Naive B cell (primary cell): ENCODE results near the gene CDH11. TPM values are rescaled to one million over a fixed set of nuclear protein-coding genes. Genes with fewer than 3 reads are reported as not detected.

Source experiments
- ATAC-seq, 2 donors: fragments of 150-1000 bp; cut with Tn5 transposase; 2 replicates each; pipeline ENCODE4 v1.10.0; 2021; ENCODE audit warnings: low read depth in 2 of 2, mild to moderate bottlenecking in 2 of 2, moderate library complexity in 2 of 2
- DNase-seq: peaks from one replicate; pipeline ENCODE4 v3.0.0; 2022
- H3K27ac Mint-ChIP-seq, 6 donors: one replicate each; pipeline ENCODE4 v1.8.0; 2020 to 2022; ENCODE audit warnings: mild to moderate bottlenecking in 6 of 6, mixed read lengths in 6 of 6, moderate library complexity in 5 of 6, inconsistent platforms in 2 of 6
- H3K27me3 Mint-ChIP-seq, 3 donors: one replicate each; pipeline ENCODE4 v1.8.0; 2021 to 2022; ENCODE audit warnings: mixed read lengths in 3 of 3, mild to moderate bottlenecking in 1 of 3
- H3K36me3 Mint-ChIP-seq, 2 donors: one replicate each; pipeline ENCODE4 v1.8.0; 2020 to 2022; ENCODE audit warnings: mixed read lengths in 2 of 2, inconsistent platforms in 1 of 2, mild to moderate bottlenecking in 1 of 2
- H3K4me1 Mint-ChIP-seq, 3 donors: one replicate each; pipeline ENCODE4 v1.8.0; 2020 to 2022; ENCODE audit warnings: mixed read lengths in 3 of 3, inconsistent platforms in 1 of 3, mild to moderate bottlenecking in 1 of 3, moderate library complexity in 1 of 3
- H3K4me3 Mint-ChIP-seq, 8 donors: one replicate each; pipeline ENCODE4 v1.8.0; 2020 to 2022; ENCODE audit warnings: mild to moderate bottlenecking in 8 of 8, mixed read lengths in 8 of 8, moderate library complexity in 8 of 8, inconsistent platforms in 2 of 8
- H3K9me3 Mint-ChIP-seq, 7 donors: one replicate each; pipeline ENCODE4 v1.8.0; 2020 to 2022; ENCODE audit warnings: mixed read lengths in 7 of 7, mild to moderate bottlenecking in 5 of 7, inconsistent platforms in 2 of 7, moderate library complexity in 1 of 7
- polyA plus RNA-seq, 6 donors: library from polyadenylated mRNA; unstranded; fragments of 300-500 nt; fragmentation: Illumina TruSeq; gene quantifications; one replicate each; pipeline ENCODE4 v1.2.3, GENCODE V29; 2021; ENCODE audit warnings: low read depth in 6 of 6

The CDH11 gene, protein sequence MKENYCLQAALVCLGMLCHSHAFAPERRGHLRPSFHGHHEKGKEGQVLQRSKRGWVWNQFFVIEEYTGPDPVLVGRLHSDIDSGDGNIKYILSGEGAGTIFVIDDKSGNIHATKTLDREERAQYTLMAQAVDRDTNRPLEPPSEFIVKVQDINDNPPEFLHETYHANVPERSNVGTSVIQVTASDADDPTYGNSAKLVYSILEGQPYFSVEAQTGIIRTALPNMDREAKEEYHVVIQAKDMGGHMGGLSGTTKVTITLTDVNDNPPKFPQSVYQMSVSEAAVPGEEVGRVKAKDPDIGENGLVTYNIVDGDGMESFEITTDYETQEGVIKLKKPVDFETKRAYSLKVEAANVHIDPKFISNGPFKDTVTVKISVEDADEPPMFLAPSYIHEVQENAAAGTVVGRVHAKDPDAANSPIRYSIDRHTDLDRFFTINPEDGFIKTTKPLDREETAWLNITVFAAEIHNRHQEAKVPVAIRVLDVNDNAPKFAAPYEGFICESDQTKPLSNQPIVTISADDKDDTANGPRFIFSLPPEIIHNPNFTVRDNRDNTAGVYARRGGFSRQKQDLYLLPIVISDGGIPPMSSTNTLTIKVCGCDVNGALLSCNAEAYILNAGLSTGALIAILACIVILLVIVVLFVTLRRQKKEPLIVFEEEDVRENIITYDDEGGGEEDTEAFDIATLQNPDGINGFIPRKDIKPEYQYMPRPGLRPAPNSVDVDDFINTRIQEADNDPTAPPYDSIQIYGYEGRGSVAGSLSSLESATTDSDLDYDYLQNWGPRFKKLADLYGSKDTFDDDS
- not detected for polyA plus RNA-seq

DNA sequence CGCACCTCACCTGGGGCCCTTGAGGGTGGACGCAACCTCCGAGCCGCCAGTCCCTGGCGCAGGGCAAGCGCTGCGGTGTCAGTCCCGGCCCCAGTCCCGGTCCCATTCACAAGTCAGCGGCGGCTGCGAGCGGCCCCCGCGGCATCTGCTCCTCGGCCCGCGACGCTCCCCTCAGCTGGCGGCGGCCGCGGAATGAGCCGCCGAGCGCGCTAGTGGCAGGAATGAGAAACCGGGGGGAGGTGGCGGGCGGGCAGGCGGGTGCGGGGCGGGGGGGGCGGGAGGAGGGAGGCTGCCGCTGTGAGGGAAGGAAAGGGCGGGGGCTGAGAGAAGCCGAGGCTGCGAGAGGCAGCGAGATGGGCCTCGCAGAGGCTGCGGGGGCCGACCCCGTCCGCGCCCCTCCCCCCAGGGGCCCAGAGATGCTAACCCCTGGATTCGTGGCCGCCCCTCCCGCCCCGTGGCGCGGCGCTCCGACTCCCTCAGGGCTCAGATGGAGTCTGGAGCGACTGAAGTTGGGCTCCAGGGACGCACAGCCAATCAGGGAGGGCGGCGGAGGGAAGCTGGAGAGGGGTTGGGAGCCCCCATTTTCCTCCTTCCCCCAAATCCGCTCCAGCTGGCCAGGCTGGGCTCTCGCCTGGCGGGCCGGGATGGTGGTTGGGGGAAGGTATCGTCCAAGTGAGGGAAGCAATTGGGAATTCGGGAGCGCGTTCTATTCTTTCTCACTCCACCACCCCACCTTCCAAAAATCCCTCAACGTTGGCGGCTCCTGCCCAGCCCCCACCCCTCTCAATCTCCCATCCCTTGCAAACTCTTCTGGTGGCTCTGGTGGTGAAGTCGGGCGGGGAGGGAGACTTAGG is at the start of gene CDH11:
Gene CDH11 (minus strand): TSS at position 194 of the 854 bp plus-strand sequence. CDS start 117,194 bp downstream, outside the sequence.
- ATAC-seq (no peak), DNase-seq (no peak)
- Mint-ChIP-seq H3K36me3 (no peaks in the 10 kb centered on the region), H3K27me3 (peaks cover 31 to 60% (median 36%) of the 10 kb centered on the region in 3 donors), H3K9me3 (peaks cover 0 to 3% (median 0%) of the 10 kb centered on the region in 7 donors), H3K4me3 (no peak within 1 kb of the TSS), H3K27ac (no peak within 1 kb of the TSS), H3K4me1 (no peaks in the 10 kb centered on the region)

DNA sequence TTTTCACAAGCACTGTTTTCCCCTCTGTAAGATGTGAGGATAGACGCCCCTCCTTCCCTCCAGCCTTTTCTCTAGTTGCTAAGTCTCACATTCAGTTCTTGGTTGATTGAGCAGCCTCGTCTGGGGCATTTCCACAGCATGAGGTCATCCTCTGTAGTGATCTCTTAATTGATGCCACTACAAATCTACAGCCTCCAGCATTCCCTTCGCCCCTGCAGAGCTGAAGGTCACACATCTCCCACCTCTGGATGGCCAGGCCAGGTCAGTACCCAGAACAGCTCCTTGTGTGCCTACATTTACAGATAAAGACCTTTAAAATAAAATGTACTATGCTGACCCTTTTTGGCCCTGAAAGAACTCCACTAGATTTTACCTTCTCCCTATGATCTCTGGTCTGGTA is 32.5 kb upstream of the CDH11 start:
- H3K27me3 Mint-ChIP-seq = no peaks in the 10 kb centered on the region
- no peaks in the 10 kb centered on the region for H3K36me3 Mint-ChIP-seq
- ATAC-seq (no peak), DNase-seq (no peak)
- H3K27ac Mint-ChIP-seq = no peak overlapping the region
- H3K4me1 Mint-ChIP-seq = no peaks in the 10 kb centered on the region
- H3K9me3 Mint-ChIP-seq = peaks cover 0 to 13% (median 2%) of the 10 kb centered on the region in 7 donors
- peak overlapping the region in 2 of 8 donors; percentile 10 to 36 for H3K4me3 Mint-ChIP-seq

DNA sequence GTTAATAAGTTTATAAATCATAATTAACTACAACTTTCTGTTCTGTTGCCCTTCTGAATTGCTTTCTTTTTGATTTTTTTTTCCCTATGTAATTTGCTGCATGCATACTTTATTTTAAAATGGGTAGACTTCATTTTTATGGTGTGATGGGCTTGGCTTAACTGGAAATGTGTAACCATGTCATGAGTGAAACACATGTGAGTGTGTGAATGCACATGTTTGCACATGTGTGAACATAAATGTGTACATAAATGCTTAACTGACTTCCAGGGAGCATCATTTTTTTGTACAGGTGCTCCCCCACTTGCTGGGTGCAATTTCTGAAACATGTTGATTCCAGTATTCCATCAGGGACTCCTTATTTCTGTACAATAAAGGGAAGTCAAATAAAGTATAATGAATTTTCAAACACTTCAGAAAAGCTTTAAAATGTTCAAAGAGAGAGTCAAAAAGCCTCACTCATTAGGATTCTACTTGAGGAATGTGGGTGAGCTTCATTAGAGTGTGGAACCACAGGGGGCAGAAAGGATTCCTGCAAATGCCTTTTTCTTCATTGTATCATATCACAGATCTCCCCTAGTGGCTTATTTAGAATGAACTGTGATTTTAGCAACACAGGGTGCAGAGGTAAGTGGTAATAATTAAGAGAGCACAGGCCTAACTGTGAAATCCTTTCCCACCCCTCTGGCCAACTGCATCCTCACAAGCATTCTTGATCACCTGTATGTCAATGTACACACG is 31.7 kb upstream of the CDH11 start:
- H3K9me3 Mint-ChIP-seq = peaks cover 0 to 17% (median 2%) of the 10 kb centered on the region in 7 donors
- H3K36me3 Mint-ChIP-seq = no peaks in the 10 kb centered on the region
- H3K4me3 Mint-ChIP-seq = no peak overlapping the region
- ATAC-seq (no peak), DNase-seq (no peak)
- no peaks in the 10 kb centered on the region for H3K4me1 Mint-ChIP-seq
- no peaks in the 10 kb centered on the region for H3K27me3 Mint-ChIP-seq
- H3K27ac Mint-ChIP-seq = no peak overlapping the region

DNA sequence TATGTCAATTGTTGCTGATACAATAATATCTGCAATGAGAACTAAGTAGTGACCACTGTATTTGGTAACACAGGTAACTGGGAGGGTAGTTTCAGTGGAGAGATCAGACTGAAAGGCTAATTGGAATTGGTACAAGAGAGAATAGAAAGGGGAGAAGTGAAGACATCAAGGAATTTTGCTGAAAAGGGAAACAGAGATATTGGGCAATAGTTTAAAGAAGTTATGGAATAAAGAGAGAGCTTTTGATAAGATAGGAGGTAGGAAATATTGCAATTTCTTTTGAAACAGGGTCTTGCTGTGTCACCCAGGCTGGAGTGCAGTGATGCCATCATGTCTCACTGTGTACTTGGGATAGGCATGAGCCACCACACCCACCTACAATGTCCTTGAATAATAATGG is 26.9 kb upstream of the CDH11 start:
- Mint-ChIP-seq H3K9me3 (peaks cover 0 to 15% (median 5%) of the 10 kb centered on the region in 7 donors), H3K27me3 (no peaks in the 10 kb centered on the region), H3K36me3 (no peaks in the 10 kb centered on the region), H3K27ac (peak overlapping the region in 1 of 6 donors; percentile 28), H3K4me1 (no peaks in the 10 kb centered on the region), H3K4me3 (no peak overlapping the region)
- ATAC-seq (no peak), DNase-seq (no peak)

DNA sequence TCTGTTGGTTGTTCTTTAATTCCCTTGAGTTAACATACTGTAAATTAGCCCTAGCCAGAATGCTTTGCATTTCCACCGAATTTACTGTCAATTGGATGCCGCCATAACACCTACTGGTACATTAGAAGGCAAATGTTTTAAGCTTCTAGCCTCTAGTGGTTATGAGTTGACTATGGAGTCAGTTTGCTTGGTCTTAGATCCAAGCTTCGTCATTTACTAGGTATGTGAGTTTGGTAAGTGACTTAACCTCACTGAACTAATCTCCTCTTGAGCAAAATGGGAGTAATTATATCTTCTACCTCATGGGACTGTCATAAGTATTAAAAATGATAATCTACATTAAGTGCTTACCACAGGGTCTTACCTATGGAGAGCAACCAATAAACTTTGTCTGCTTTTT is 20.4 kb upstream of the CDH11 start:
- DNase-seq = no peak
- no peaks in the 10 kb centered on the region for H3K27me3 Mint-ChIP-seq
- H3K4me1 Mint-ChIP-seq = no peaks in the 10 kb centered on the region
- peaks cover 0 to 2% (median 0%) of the 10 kb centered on the region in 7 donors for H3K9me3 Mint-ChIP-seq
- no peak overlapping the region for H3K27ac Mint-ChIP-seq
- ATAC-seq = no peak
- no peak overlapping the region for H3K4me3 Mint-ChIP-seq
- no peaks in the 10 kb centered on the region for H3K36me3 Mint-ChIP-seq

DNA sequence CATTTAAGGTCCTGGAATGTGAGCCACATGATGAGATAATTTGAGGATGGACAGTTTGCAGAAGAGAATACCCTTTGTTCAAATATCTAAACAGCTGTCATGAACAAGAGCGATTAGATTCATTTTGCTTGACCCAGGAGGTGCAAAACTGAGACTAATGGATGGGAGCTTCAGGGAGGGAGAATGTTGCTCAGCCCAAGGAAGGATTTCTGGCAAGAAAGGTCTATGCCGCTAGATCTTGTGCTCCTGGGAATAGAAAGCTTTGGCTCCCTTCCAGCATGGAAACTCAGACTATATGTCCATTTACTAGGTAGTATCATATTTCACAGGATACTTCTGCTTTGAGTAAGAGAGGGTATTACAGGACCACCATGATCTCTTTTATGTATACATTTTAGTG is 14.8 kb upstream of the CDH11 start:
- H3K4me1 Mint-ChIP-seq = no peaks in the 10 kb centered on the region
- H3K27ac Mint-ChIP-seq = no peak overlapping the region
- H3K9me3 Mint-ChIP-seq = peaks cover 0 to 7% (median 0%) of the 10 kb centered on the region in 7 donors
- DNase-seq (no peak), ATAC-seq (no peak)
- no peaks in the 10 kb centered on the region for H3K36me3 Mint-ChIP-seq
- no peaks in the 10 kb centered on the region for H3K27me3 Mint-ChIP-seq
- no peak overlapping the region for H3K4me3 Mint-ChIP-seq

DNA sequence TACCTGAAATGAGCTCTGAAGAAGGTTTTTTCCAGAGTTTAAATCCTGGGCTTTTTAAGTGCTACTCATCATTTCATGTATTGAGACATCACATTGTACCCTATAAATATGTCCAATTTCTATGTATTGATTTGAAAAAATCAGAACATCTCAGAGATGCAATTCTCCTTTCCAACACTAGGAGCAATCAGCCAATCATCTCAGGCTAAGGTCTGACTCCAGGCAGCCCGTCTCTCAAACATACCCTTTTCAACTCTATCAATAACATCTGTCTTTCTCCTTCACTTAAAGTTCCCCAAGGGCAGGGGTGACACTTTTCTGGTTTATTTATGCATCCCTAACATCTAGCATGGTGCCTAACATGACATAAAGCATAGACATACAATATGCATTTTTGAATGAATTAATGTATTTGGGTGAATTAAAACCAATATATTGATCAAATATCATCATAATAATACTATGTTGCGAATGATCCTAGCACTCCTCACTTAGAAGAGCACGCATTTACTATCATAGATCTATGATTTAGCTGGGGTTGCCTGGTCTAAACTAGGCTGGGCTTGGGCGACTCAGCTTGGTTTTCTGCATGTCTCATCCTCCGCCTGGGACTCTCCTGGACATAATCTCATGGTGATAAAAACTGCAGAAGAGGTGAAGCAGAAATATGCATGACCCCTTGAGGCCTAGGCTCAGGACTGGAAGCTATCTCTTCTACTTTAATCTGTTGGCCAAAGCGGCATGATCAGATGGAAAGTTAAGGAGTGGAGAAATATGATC is 5.2 kb upstream of the CDH11 start:
- ATAC-seq = no peak
- no peaks in the 10 kb centered on the region for H3K36me3 Mint-ChIP-seq
- no peaks in the 10 kb centered on the region for H3K4me1 Mint-ChIP-seq
- peaks cover 0 to 5% (median 2%) of the 10 kb centered on the region in 7 donors for H3K9me3 Mint-ChIP-seq
- DNase-seq = no peak
- H3K4me3 Mint-ChIP-seq = no peak overlapping the region
- H3K27ac Mint-ChIP-seq = no peak overlapping the region
- H3K27me3 Mint-ChIP-seq = peaks cover 10 to 26% (median 19%) of the 10 kb centered on the region in 3 donors

DNA sequence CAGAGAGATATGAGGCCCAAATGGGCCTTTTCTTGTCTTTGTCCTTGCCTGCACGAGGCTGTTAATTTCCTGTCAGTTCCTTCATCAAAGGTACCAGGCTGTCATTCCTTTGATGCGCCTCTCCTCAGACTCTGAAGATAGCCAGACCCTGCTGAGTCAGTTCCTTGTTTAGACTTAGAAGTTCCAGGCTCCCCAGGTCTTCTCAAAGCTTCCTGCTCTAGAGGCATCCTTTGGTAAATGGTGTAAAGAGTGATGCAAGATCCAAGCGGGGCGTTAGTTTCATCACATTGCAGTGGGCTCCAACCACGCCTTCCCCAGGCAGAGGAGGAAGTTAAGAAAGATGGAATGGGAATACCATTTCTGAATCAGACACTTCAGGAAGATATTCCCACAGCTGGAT is 4.0 kb upstream of the CDH11 start:
- Mint-ChIP-seq H3K4me1 (no peaks in the 10 kb centered on the region), H3K36me3 (no peaks in the 10 kb centered on the region)

DNA sequence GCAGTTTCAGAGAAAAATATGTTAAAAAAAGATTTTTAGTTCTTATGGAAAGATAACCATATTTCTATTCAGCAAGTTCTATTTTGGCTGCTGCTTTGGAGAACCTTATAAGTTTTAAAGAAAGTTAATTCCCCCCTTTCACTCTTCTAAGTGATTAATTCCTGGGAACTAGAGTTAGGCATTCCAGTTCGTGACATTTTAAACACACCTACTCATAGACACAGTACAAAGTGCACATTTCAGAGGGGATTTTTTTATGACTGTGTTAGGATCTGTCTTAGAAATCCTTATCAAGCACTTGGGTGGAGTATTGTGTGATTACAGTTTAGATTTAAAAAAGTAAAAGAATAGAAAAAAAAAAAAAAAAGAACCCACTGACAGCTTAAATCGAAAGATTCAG is 3.5 kb upstream of the CDH11 start:
- no peak for DNase-seq
- Mint-ChIP-seq H3K36me3 (no peaks in the 10 kb centered on the region), H3K9me3 (peaks cover 0 to 5% (median 2%) of the 10 kb centered on the region in 7 donors), H3K27me3 (peaks cover 12 to 37% (median 22%) of the 10 kb centered on the region in 3 donors), H3K4me1 (no peaks in the 10 kb centered on the region), H3K4me3 (no peak overlapping the region), H3K27ac (no peak overlapping the region)
- ATAC-seq = no peak

More for the DNA sequence above, 4.0 kb upstream of the CDH11 start:
- peak overlapping the region in 1 of 8 donors; percentile 35 for H3K4me3 Mint-ChIP-seq
- no peak for ATAC-seq
- no peak overlapping the region for H3K27ac Mint-ChIP-seq
- H3K9me3 Mint-ChIP-seq = peaks cover 0 to 5% (median 2%) of the 10 kb centered on the region in 7 donors
- H3K27me3 Mint-ChIP-seq = peaks cover 10 to 31% (median 19%) of the 10 kb centered on the region in 3 donors
- no peak for DNase-seq

DNA sequence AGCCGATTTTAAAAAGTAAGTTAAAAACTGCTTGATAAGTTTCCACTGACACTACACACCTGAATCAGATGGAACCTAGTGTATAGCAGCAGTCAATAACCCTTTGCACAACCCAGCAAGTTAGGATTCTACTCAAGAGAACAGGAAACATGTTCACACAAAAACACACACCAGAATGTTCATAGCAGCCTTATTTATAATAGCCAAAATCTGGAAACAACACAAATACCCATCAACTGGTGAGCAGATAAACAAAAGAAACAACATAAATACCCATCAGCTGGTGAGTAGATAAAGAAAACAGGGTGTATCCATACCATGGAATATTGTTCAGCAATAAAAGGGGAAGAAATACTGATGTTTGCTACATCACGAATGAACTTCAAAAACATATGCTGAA is 2.7 kb upstream of the CDH11 start:
- ATAC-seq (no peak), DNase-seq (no peak)
- Mint-ChIP-seq H3K27ac (no peak overlapping the region), H3K4me1 (no peaks in the 10 kb centered on the region), H3K9me3 (peaks cover 0 to 3% (median 0%) of the 10 kb centered on the region in 7 donors), H3K36me3 (no peaks in the 10 kb centered on the region), H3K4me3 (no peak overlapping the region), H3K27me3 (peaks cover 17 to 44% (median 29%) of the 10 kb centered on the region in 3 donors)

DNA sequence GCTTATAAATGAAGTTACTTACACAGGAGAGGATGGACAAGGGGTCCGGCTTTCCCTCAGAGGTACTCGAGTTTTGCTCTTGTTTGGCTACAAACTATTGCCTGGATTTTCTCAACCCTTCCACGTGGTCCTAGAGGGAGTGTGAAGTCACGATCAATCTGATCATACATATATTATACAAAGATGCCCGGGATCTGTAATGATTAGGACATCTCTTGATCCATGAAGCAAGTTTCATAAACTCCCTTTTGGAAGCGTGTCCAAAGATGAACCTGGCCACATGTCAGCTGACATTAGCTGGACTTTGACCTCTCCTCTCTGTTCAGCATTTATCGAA is 2.3 kb upstream of the CDH11 start:
- no peak for ATAC-seq
- Mint-ChIP-seq H3K27me3 (peaks cover 20 to 44% (median 29%) of the 10 kb centered on the region in 3 donors), H3K9me3 (peaks cover 0 to 3% (median 0%) of the 10 kb centered on the region in 7 donors), H3K4me3 (no peak overlapping the region), H3K4me1 (no peaks in the 10 kb centered on the region), H3K36me3 (no peaks in the 10 kb centered on the region), H3K27ac (no peak overlapping the region)
- DNase-seq = no peak
